Measurements from ENCODE around the gene CALHM1. TPM values are rescaled to one million over a fixed set of nuclear protein-coding genes. Genes with fewer than 3 reads are reported as not detected.

The CALHM1 gene, protein sequence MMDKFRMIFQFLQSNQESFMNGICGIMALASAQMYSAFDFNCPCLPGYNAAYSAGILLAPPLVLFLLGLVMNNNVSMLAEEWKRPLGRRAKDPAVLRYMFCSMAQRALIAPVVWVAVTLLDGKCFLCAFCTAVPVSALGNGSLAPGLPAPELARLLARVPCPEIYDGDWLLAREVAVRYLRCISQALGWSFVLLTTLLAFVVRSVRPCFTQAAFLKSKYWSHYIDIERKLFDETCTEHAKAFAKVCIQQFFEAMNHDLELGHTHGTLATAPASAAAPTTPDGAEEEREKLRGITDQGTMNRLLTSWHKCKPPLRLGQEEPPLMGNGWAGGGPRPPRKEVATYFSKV
- total RNA-seq (not detected), polyA plus RNA-seq (not detected)

- DNase-seq (ENCODE audit: low spot score): no peak
- 71% methylated on average over 9 of the region's 9 CpGs for WGBS
Measured at GRCh38 chr10:103458720-103459119, at the start of gene CALHM1. Gene CALHM1 (minus strand): TSS chr10:103458900. CDS start chr10:103458751, 149 bp downstream.

More at GRCh38 chr10:103458720-103459119, at the start of gene CALHM1:
- Histone ChIP-seq H3K27me3 (ENCODE audit: control insufficient read depth in 4 of 4, insufficient read depth in 4 of 4, low read length in 3 of 4) (no peaks in the 10 kb centered on the region), H3K4me1 (ENCODE audit: control insufficient read depth in 4 of 4, insufficient read depth in 4 of 4, low read length in 3 of 4) (no peaks in the 10 kb centered on the region), H3K9me3 (ENCODE audit: control insufficient read depth in 4 of 4, low read length in 3 of 4) (no peaks in the 10 kb centered on the region), H3K9ac (ENCODE audit: low read depth in 1 of 2, low read length in 2 of 2) (no peak within 1 kb of the TSS), H3K36me3 (ENCODE audit: control insufficient read depth in 4 of 4, insufficient read depth in 3 of 4, low read depth in 1 of 4, low read length in 3 of 4) (no peaks in the 10 kb centered on the region), H3K4me3 (ENCODE audit: low read depth in 1 of 3, low read length in 3 of 3) (no peak within 1 kb of the TSS), H3K27ac (ENCODE audit: low read depth in 1 of 2, low read length in 2 of 2) (no peak within 1 kb of the TSS)
- TF ChIP-seq GABPA (IDR thresholded peaks at IDR 0.05 in 1 of 2, conservative IDR thresholded peaks at IDR 0.05 in 1 of 2): no peak
- TF ChIP-seq YY1 (IDR thresholded peaks at IDR 0.05): no peak
- no peak for TF ChIP-seq SP1 (IDR thresholded peaks at IDR 0.05)
- TF ChIP-seq CTCF (IDR thresholded peaks at IDR 0.05; ENCODE audit: low read depth, low read length, missing input control): no peak
- no peak for TF ChIP-seq RAD21 (IDR thresholded peaks at IDR 0.05)
- no peak for TF ChIP-seq FOXA2 (IDR thresholded peaks at IDR 0.05)
- no peak for TF ChIP-seq FOXA1 (IDR thresholded peaks at IDR 0.05)
- TF ChIP-seq EGR1 (IDR thresholded peaks at IDR 0.05; ENCODE audit: low read depth in 2 of 2): no peak
- no peak for TF ChIP-seq HNF4G (IDR thresholded peaks at IDR 0.05)
- no peak for TF ChIP-seq ZBTB33 (IDR thresholded peaks at IDR 0.05)
- TF ChIP-seq RXRA (IDR thresholded peaks at IDR 0.05): no peak
- TF ChIP-seq REST (IDR thresholded peaks at IDR 0.05): no peak
- no peak for TF ChIP-seq TAF1 (conservative IDR thresholded peaks at IDR 0.05)
